ENCODE data around the gene TBC1D32.

DNA sequence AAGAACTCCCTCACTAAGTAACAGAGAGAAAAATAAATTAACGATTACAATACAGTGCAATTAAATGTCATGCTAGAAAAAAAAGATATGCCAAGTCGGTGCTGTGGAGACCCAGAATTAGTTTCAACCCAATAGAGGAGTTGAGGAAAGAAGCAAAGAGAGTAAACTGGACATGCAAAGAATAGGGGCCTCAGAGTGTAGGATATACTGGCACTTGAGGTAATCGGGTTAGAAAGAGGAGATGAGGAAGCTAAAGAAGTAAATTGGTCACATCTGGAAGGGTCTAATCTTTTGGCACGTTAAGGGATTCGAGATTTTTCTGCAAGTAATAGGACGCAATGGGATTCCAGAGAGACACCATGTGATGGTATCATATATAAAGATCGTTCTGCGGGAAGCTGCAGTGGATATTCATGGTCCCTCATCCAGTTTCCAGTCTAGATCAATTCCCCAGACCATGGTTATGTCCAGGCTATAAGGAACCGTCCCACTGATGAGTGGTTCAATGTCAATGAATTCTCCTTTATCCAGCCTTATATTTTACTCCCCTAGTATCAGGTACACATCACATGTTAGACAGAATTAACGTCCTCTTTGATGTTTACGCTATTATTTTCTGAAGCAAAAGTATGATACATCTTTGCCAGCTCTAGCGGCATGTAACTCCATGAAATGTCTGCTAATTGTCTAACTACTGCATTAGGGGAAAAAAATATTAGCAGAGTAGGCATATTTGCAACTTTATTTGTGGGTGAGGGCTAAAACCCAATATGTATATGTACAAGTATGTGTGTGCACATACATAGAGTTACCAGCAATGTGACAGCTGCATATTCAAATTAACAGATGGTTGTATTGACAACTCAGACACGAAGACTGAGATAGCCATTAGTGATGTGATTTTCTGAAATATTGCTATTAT, 1.1 kb upstream of the TBC1D32 start:
- TF ChIP-seq CTCF (conservative IDR thresholded peaks at IDR 0.05 in 1 of 2, IDR thresholded peaks at IDR 0.05 in 1 of 2; ENCODE audit: extremely low read depth in 1 of 2, insufficient read depth in 1 of 2, low read depth in 1 of 2, low read length in 2 of 2) (no peak), EZH2 (IDR thresholded peaks at IDR 0.05; ENCODE audit: borderline replicate concordance, low read length) (no peak)
